ENCODE results near the gene EIF2S1. TPM values are rescaled to one million over a fixed set of nuclear protein-coding genes. Genes with fewer than 3 reads are reported as not detected.

Gene EIF2S1

Small RNAs within 50 kb of the gene (small RNA-seq; reads per million reads assigned to genes)
- not detected for gene RF00019 (ENCODE audit: low read depth)

Measured in mesenchymal stem cell (in vitro differentiated cells and primary cell).